Effector CD8-positive, alpha-beta T cell (primary cell): ENCODE results near the gene TCF7L1.

Experiments
- DNase-seq: peaks from one replicate; lab custom pipeline; 2025; lab: John Stamatoyannopoulos, UW

TCF7L1 gene

GRCh38 chr2:85255456-85255812 is 122.2 kb downstream of the TCF7L1 start:
- no peak for DNase-seq

- DNase-seq = no peak
Measured at GRCh38 chr2:85255813-85256594, 122.8 kb downstream of the TCF7L1 start.

DNA sequence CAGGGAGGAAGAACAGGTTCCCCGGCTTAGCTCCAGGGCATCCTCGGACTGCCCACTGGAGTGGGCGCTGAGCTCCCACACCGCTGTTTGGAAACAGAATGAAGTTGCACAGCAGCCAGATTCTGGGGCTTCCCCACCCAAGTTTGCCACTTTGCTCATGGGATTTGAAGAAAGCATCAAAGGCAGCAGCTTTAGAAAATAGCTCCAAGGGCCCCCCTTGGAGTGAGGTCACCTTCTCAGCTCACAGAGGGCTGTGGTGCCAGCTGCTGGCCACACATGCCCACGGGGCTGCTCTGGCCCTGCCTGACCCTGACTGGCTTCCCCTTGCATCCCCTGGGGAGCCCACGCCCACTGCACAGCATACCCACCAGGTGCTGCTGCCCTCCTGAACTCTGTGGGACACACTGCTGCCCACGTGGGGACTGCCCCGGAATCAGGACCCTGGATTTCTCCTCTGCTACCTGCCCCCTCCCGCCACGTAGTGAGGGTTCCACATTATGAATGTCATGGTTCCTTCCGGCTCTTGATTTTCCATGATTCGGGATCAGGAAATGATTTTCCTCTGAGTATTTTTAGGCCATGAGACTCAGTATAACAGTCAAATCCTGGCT is 124.3 kb downstream of the TCF7L1 start:
- no peak for DNase-seq

DNA sequence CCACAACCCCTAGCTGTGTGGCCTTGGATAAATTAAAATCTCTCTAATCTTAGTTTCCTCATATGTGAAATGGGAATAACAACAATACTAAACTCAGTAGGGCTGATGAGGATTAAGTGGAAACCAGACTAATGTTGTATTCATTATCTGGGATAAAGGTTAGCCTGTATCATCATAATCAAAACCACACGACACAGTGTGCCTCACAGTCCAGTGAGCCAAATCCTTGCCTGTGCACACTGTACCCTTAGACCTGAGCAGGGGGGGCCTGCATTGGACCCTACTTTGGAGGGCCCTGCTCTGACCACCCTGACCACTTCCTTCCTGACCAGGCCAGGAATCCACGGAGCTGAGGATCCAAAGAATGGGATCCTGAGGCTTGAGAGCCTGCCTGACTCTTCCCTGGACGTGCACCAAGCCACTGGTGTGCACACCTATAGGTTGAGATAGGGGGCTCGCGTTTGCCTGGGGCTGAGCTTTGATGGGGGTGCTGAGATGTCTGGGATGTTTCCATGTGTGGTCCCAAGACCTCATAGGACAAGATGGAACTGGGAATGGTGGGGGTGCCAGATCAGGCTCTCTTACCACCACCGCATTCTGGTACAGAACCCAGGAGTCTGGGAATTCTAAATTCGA is 124.9 kb downstream of the TCF7L1 start:
- no peak for DNase-seq

DNA sequence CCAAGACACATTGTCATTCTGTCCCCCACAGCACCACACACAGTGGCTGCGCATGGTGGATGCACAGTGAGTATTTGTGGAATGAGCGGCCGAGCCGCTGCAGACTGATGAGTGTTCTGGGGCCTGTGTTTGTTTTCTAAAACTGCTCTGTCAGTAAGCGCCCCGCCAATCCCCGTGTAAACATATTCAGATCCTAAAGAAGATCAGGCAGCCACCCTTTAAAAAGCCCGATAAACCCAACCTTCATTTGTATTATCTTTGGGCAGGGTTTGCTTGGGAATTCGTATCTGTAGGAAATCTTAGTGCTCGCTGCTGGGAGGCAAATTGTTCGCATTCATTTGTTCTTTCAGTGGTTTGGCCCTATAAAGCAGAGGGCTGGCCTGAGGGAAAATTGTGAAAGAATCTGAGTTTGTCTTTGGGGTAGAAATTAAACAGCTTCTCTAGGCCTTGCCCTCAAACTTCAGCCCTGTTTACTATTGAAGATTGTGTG is 126.0 kb downstream of the TCF7L1 start:
- DNase-seq = no peak

GRCh38 chr2:85259879-85260278 is 126.7 kb downstream of the TCF7L1 start:
- no peak for DNase-seq

GRCh38 chr2:85263591-85263990 is 130.4 kb downstream of the TCF7L1 start:
- DNase-seq = no peak

DNA sequence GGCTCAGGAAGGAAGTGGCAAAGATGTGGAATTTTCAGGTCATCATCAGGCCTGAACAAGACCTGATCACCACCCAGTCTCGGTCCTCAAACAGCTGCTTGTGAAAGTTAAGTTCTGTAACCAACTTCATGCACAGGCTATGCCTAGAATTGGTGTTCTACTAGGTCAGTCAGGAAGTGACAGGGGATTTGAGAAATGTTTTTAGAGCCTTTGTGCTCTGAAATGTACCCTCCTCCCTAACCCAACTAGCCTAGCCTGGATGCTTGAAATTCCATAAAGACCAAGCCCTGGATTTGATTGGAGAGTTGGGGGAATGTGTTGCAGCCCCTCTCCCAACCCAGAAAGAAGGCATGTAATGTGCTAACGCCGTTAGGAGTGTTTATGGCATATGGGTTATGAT is 131.3 kb downstream of the TCF7L1 start:
- no peak for DNase-seq

- DNase-seq = no peak
Measured at GRCh38 chr2:85265304-85265703, 132.1 kb downstream of the TCF7L1 start.

DNA sequence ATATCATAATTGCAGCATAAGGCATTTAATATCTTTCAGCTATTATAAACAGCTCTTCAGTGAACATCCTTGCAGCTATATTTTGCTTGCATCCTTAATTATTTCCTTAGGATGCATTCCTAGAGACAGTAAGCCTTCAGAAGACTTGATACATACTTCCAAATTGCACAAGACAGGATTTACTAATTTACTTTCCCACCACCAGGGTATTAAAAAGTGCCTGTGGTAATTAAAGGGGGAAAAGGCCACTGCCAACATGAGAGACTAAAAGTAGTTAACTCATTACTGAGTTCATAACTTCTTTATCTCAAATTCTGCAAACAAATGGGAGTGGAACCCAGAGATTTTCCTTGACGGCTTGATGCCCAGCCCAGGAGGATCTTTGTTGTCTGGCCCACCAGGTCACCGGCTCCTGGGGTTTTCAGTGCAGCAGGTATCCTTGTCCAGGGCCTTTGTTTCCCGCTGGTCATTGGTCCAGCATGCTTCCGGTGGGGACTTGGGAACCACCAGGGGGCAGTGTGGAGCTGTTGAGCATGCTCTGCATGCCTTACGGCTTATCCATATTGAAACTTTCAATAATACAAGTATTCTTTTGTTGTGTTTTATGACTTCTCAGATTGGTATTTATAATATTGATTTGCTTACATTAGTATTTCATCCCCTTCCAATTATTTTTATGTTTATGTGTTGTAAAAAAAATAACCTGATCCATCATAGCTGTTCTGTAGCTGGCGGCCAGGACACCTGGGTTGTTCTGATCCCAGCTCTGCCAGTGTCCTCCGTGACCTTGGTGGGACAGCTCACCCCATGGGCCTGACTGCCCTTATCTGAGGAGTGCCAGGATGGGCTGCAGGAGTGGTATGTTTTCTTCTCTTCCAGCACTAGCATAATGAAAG is 133.2 kb downstream of the TCF7L1 start:
- DNase-seq = peak; percentile 35

DNA sequence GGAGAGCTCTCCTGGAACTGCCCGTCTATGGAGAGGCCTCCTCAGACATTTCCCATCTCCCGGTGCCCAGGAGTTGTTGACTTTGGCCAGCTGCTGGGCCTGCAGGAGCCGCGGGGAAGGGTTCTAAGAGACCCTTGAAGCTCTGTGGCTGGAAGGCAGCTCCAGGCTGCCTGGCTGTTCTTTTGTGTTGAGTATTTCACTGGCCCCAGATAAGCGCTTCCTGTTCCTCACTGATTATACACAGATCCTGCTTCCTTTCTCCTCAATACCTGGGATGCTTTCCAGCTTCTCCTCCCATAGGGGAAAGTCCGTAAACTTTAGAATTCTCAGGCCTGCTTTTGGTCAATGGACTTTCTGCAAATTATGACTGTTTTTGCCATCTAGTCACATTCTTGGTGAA is 136.8 kb downstream of the TCF7L1 start:
- no peak for DNase-seq

DNA sequence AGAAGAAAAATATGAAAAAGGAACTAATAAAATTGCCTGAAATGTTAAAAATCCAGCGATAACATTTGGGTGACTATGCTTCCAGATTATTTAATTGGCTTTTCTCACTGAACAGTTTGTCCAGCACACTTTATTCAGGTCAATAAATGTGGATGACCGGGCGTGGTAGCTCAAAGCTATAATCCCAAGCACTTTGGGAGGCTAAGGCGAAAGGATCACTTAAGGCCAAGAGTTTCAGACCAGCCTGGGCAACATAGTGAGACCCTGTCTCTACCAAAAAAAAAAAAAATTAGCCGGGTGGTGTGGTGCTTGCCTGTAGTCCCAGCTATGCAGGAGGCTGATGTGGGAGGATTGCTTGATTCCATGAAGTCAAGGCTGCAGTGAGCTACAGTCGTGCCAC is 139.2 kb downstream of the TCF7L1 start:
- DNase-seq = no peak

GRCh38 chr2:85273738-85274731 is 140.8 kb downstream of the TCF7L1 start:
- no peak for DNase-seq

DNA sequence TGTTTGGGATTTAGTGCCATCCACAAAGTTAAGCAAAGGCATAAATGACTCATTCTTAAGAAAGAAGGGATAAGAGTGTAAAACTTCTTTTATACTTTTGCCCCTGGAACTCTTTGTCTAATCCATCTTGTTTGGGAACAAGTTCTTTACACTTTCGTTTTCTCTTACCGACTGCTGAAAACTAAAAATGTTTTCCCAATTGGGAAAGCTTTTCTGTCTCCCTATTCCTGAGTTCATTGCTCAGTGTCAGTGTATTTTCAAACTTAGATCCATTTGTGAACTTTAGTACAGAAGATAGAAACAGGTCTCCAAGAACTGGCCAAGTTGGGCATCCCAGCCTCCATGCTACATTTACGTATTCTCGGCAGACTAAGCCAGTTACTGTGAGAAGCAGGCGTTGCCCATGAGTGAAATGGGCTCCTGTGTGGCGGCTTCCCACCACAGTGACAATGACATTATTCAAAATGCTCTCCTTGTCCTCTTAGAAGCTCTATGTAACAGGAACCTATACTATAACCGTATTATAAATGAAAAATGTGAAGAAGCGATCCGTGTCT is 142.9 kb downstream of the TCF7L1 start:
- no peak for DNase-seq

- no peak for DNase-seq
Measured at GRCh38 chr2:85276571-85277118, 143.5 kb downstream of the TCF7L1 start.

GRCh38 chr2:85277416-85278158 is 144.4 kb downstream of the TCF7L1 start:
- DNase-seq = no peak

- DNase-seq = no peak
Measured at GRCh38 chr2:85278361-85278760, 145.2 kb downstream of the TCF7L1 start.

GRCh38 chr2:85281553-85281952 is 148.4 kb downstream of the TCF7L1 start:
- no peak for DNase-seq

DNA sequence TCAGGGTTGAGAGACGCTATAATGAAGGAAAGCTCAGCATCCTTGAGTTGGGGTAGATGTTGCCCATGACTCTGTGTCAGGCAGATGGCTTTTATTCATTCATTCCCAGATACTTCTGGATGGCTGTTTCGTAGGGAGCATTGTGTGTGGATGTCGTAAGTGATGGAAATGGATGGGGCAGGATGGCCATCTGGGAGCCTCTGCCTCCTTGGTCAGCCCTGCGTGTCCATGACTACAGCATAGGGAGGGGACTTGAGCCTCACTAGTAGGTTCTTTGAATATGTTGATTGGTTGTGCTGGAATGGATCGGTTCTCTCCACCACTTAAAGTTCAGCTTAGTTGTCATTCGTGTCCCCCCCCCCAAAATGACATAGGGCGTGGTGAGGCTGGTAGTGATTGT is 149.7 kb downstream of the TCF7L1 start:
- DNase-seq = no peak

DNA sequence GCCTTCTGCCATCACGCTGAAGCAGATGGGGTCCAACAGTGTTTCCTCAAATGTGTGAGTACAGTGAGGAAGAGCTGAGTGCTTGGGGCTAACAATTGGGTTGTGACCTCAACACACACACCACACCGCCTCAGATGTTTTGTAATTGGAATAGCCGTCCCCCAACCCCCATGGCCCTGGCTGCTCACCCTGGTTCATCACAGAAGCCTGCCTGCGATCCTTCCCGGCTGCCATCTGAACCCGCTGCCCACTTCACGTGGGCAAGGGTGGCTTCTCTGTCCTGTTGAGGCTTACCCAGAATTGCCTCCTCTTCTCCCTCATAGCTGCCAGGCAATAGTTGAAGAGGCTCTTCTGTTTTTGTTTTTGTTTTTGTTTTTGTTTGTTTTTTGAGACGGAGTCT is 150.4 kb downstream of the TCF7L1 start:
- no peak for DNase-seq
